Cardiac fibroblast (primary cell): Measurements from ENCODE around the gene FAM131C.

Experiments
- DNase-seq, 2 donors: peaks; one replicate each; pipeline versions ENCODE4 v3.0.0 to v3.0.0-alpha.2; 2010; ENCODE audit warnings: low read depth in 2 of 2
- H3K4me3 ChIP-seq, 2 donors: replicated peaks in 1 of 2; 1 replicate in 1 of 2; 2 replicates in 1 of 2; pipeline ENCODE4 v1.5.1; 2011; ENCODE audit warnings: low read depth in 2 of 2, low read length in 2 of 2, mild to moderate bottlenecking in 2 of 2, moderate library complexity in 1 of 2
- CTCF ChIP-seq: IDR thresholded peaks from one replicate; pipeline ENCODE4 v1.5.1; 2011; ENCODE audit warnings: low read depth, mild to moderate bottlenecking, low read length, inconsistent platforms

Gene FAM131C

GRCh38 chr1:16017461-16018303, 55.8 kb downstream of the FAM131C start, which contains the start of gene HSPB7:
HSPB7 (minus strand) TSS chr1:16018043; CDS start chr1:16017963, 80 bp downstream.
- no peak within 1 kb of the TSS for H3K4me3 ChIP-seq
- peak; percentile 63 to 94 for DNase-seq
- TF ChIP-seq CTCF = no peak

GRCh38 chr1:16017076-16017460, 56.4 kb downstream of the FAM131C start:
- no peak for DNase-seq
- H3K4me3 ChIP-seq = no peak overlapping the region
- no peak for TF ChIP-seq CTCF

- DNase-seq = no peak
- H3K4me3 ChIP-seq = no peak overlapping the region
- no peak for TF ChIP-seq CTCF
These were observed 57.2 kb downstream of the FAM131C start for GRCh38 chr1:16015960-16016901.

- DNase-seq = no peak
- H3K4me3 ChIP-seq = no peak overlapping the region
- no peak for TF ChIP-seq CTCF
These were observed 58.0 kb downstream of the FAM131C start for GRCh38 chr1:16015491-16015890.

- H3K4me3 ChIP-seq = no peak overlapping the region
- DNase-seq = no peak
- no peak for TF ChIP-seq CTCF
These were observed 58.7 kb downstream of the FAM131C start for GRCh38 chr1:16014509-16015482.

- DNase-seq = no peak
- H3K4me3 ChIP-seq = no peak overlapping the region
- no peak for TF ChIP-seq CTCF
These were observed 59.6 kb downstream of the FAM131C start for GRCh38 chr1:16013908-16014258.
